Epidermal melanocyte (primary cell): ENCODE measurements around the gene COL4A2.

Experiments used
- DNase-seq: peaks from one replicate; pipeline ENCODE4 v3.0.0; 2011; ENCODE audit warnings: low spot score; ENCODE audit not compliant: insufficient read length

The COL4A2 gene

GRCh38 chr13:110290153-110290552 is 16.9 kb upstream of the COL4A2 start:
- no peak for DNase-seq

- DNase-seq, result no peak
These were observed 16.3 kb upstream of the COL4A2 start for GRCh38 chr13:110290826-110291225.

GRCh38 chr13:110291286-110291685 is 15.8 kb upstream of the COL4A2 start:
- no peak for DNase-seq

- no peak for DNase-seq
These were observed 14.0 kb upstream of the COL4A2 start for GRCh38 chr13:110293037-110293436.

- no peak for DNase-seq
These were observed 13.4 kb upstream of the COL4A2 start for GRCh38 chr13:110293649-110294048.

GRCh38 chr13:110294146-110294545 is 12.9 kb upstream of the COL4A2 start:
- DNase-seq, result no peak

GRCh38 chr13:110294622-110295021 is 12.5 kb upstream of the COL4A2 start:
- no peak for DNase-seq

- no peak for DNase-seq
These were observed 10.1 kb upstream of the COL4A2 start for GRCh38 chr13:110297011-110297410.

GRCh38 chr13:110297766-110298504 is 9.1 kb upstream of the COL4A2 start:
- DNase-seq, result no peak

- no peak for DNase-seq
These were observed 8.4 kb upstream of the COL4A2 start for GRCh38 chr13:110298505-110299282.

- no peak for DNase-seq
These were observed 7.7 kb upstream of the COL4A2 start for GRCh38 chr13:110299283-110299840.

GRCh38 chr13:110300090-110300815 is 6.8 kb upstream of the COL4A2 start:
- DNase-seq, result no peak

- DNase-seq, result no peak
These were observed 6.0 kb upstream of the COL4A2 start for GRCh38 chr13:110301083-110301482.

GRCh38 chr13:110301606-110302553 is 5.2 kb upstream of the COL4A2 start:
- no peak for DNase-seq

- no peak for DNase-seq
These were observed 4.1 kb upstream of the COL4A2 start for GRCh38 chr13:110302997-110303396.

- DNase-seq, result no peak
These were observed 3.4 kb upstream of the COL4A2 start for GRCh38 chr13:110303644-110304043.

- DNase-seq, result no peak
These were observed 2.8 kb upstream of the COL4A2 start for GRCh38 chr13:110304256-110304655.

- DNase-seq, result no peak
These were observed 2.1 kb upstream of the COL4A2 start for GRCh38 chr13:110305001-110305400.

GRCh38 chr13:110305544-110305943 is 1.5 kb upstream of the COL4A2 start:
- no peak for DNase-seq

- no peak for DNase-seq
These were observed 1.1 kb upstream of the COL4A2 start for GRCh38 chr13:110305949-110306339.
